Stomach (tissue), 9 donors: Measurements from ENCODE around the gene SARM1. TPM values are rescaled to one million over a fixed set of nuclear protein-coding genes. Genes with fewer than 3 reads are reported as not detected.
A peak's percentile ranks its signal among the peaks of the same experiment; 100 is the strongest.

Source experiments
- DNase-seq, 2 donors: peaks; one replicate each; pipeline versions ENCODE4 v3.0.0 to v3.0.0-alpha.2; 2013 to 2019
- H3K27ac ChIP-seq, 5 donors: fragments of 200-600 bp in 4 of 5; sonication (generic) in 4 of 5; one replicate each; pipeline ENCODE4 v1.5.1; 2013 to 2019; ENCODE audit warnings: mild to moderate bottlenecking in 1 of 5, moderate library complexity in 1 of 5
- H3K27me3 ChIP-seq, 3 donors: fragments of 200-600 bp; sonication (generic); one replicate each; pipeline ENCODE4 v1.5.1; 2017 to 2019; ENCODE audit warnings: mixed run types in 1 of 3
- H3K36me3 ChIP-seq, 4 donors: fragments of 200-600 bp; sonication (generic); 1 replicate in 3 of 4; 2 replicates in 1 of 4; pipeline ENCODE4 v1.5.1; 2016 to 2019
- H3K4me1 ChIP-seq, 4 donors: fragments of 200-600 bp; sonication (generic); one replicate each; pipeline ENCODE4 v1.5.1; 2016 to 2019
- H3K4me3 ChIP-seq, 4 donors: fragments of 200-600 bp; sonication (generic) in 3 of 4; one replicate each; pipeline ENCODE4 v1.5.1; 2016 to 2019; ENCODE audit warnings: mild to moderate bottlenecking in 1 of 4
- H3K9me3 ChIP-seq, 4 donors: fragments of 200-600 bp; sonication (generic); one replicate each; pipeline ENCODE4 v1.5.1; 2016 to 2019
- EP300 ChIP-seq: sonication (generic); formaldehyde crosslinking; IDR thresholded peaks from one replicate; pipeline ENCODE4 v1.6.1; 2017; ENCODE audit warnings: antibody characterized with exemption
- POLR2A ChIP-seq, 4 donors: fragments of 450-650 bp; IDR thresholded peaks; one replicate each; pipeline ENCODE4 v1.6.1; 2016; ENCODE audit warnings: antibody characterized with exemption in 4 of 4, control low read depth in 2 of 4, mild to moderate bottlenecking in 1 of 4, moderate library complexity in 1 of 4
- POLR2AphosphoS5 ChIP-seq, 3 donors: sonication (generic); formaldehyde crosslinking; IDR thresholded peaks; one replicate each; pipeline ENCODE4 v1.6.1; 2016; ENCODE audit warnings: antibody characterized with exemption in 3 of 3
- WGBS, 5 donors: extraction: QIAGEN DNeasy Blood & Tissue Kit in 3 of 5; methylation state at CpG; one replicate each; pipeline versions ENCODE4 v1.1.5 to v1.1.7; 2013 to 2018; 5-methylcytosine and 5-hydroxymethylcytosine counted together
- intact Hi-C: fragments of 100-400 bp; cut with DNase I; formaldehyde crosslinking; loops from one replicate; pipeline ENCODE4 v1.15.1; 2023; ENCODE audit warnings: low total_unique reads
- polyA plus RNA-seq, 3 donors: library from polyadenylated mRNA; stranded (reverse); fragments of 200-250 nt; gene quantifications; one replicate each; pipeline ENCODE4 v1.2.3, GENCODE V29; 2013
- total RNA-seq, 5 donors: library from RNA; depleted of rRNA; stranded (reverse); fragments of >200 nt; gene quantifications; one replicate each; pipeline versions ENCODE4 v1.1.0 to v1.2.3, GENCODE V29; 2014 to 2016
- TF ChIP-seq, protein P1 (sequence below), 7 experiments: fragments of 450-650 bp in 4 of 7; fragments of 200-600 bp in 3 of 7; sonication (generic) in 3 of 7; IDR thresholded peaks; one replicate each; pipeline ENCODE4 v1.5.1; 2016 to 2019; ENCODE audit warnings: antibody characterized with exemption in 7 of 7, control low read depth in 2 of 7, mild to moderate bottlenecking in 1 of 7
- donor health status: healthy with polysubstance abuse.
- donor health status: Bipolar disorder and iron deficiency.
- donor health status: healthy.

Gene SARM1
- total and polyA plus RNA-seq, 8 donors = 4.6 to 58.3 (median 11.7) TPM

- intact Hi-C loops = no loop called here
- Histone ChIP-seq H3K27me3 (peaks cover 0 to 6% (median 0%) of the 10 kb centered on the region in 3 donors), H3K4me3 (peak overlapping the region; percentile 43 to 67 (median 50)), H3K9me3 (no peaks in the 10 kb centered on the region), H3K4me1 (peaks cover 9 to 42% (median 38%) of the 10 kb centered on the region in 4 donors), H3K36me3 (peaks cover 16 to 42% (median 31%) of the 10 kb centered on the region in 4 donors), H3K27ac (peak overlapping the region; percentile 72 to 86 (median 78))
- DNase-seq = peak; percentile 58 to 64
- WGBS, 5 donors = 14 to 41% (median 18%) methylated on average over 9 to 29 of the region's 29 CpGs
- no peak for TF ChIP-seq EP300
- TF ChIP-seq POLR2A (IDR thresholded peaks at IDR 0.05) = no peak
- TF ChIP-seq, protein P1, sequence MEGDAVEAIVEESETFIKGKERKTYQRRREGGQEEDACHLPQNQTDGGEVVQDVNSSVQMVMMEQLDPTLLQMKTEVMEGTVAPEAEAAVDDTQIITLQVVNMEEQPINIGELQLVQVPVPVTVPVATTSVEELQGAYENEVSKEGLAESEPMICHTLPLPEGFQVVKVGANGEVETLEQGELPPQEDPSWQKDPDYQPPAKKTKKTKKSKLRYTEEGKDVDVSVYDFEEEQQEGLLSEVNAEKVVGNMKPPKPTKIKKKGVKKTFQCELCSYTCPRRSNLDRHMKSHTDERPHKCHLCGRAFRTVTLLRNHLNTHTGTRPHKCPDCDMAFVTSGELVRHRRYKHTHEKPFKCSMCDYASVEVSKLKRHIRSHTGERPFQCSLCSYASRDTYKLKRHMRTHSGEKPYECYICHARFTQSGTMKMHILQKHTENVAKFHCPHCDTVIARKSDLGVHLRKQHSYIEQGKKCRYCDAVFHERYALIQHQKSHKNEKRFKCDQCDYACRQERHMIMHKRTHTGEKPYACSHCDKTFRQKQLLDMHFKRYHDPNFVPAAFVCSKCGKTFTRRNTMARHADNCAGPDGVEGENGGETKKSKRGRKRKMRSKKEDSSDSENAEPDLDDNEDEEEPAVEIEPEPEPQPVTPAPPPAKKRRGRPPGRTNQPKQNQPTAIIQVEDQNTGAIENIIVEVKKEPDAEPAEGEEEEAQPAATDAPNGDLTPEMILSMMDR (IDR thresholded peaks at IDR 0.05) = no peak
- no peak for TF ChIP-seq POLR2AphosphoS5 (IDR thresholded peaks at IDR 0.05)
Observed at GRCh38 chr17:28385037-28385400, 13.5 kb downstream of the SARM1 start.

- peak overlapping the region in 4 of 5 donors; percentile 72 to 83 (median 77) for H3K27ac ChIP-seq
- H3K4me1 ChIP-seq = peaks cover 9 to 38% (median 34%) of the 10 kb centered on the region in 4 donors
- no peak for DNase-seq
- TF ChIP-seq, protein P1 (IDR thresholded peaks at IDR 0.05) = no peak
- TF ChIP-seq POLR2AphosphoS5 (IDR thresholded peaks at IDR 0.05) (no peak), EP300 (no peak), POLR2A (IDR thresholded peaks at IDR 0.05) (no peak)
- H3K27me3 ChIP-seq = peaks cover 0 to 6% (median 0%) of the 10 kb centered on the region in 3 donors
- 49 to 79% (median 62%) methylated on average over 4 to 8 of the region's 8 CpGs for WGBS, 5 donors
- H3K36me3 ChIP-seq = peaks cover 19 to 46% (median 35%) of the 10 kb centered on the region in 4 donors
- intact Hi-C loops = no loop called here
- no peaks in the 10 kb centered on the region for H3K9me3 ChIP-seq
- H3K4me3 ChIP-seq = peak overlapping the region; percentile 43 to 67 (median 50)
Observed at GRCh38 chr17:28385406-28385805, 13.9 kb downstream of the SARM1 start.

- H3K9me3 ChIP-seq = no peaks in the 10 kb centered on the region
- peaks cover 1 to 28% (median 24%) of the 10 kb centered on the region in 4 donors for H3K4me1 ChIP-seq
- DNase-seq = no peak
- H3K27ac ChIP-seq = no peak overlapping the region
- intact Hi-C loops = no loop called here
- H3K27me3 ChIP-seq = peaks cover 0 to 3% (median 0%) of the 10 kb centered on the region in 3 donors
- no peak overlapping the region for H3K4me3 ChIP-seq
- H3K36me3 ChIP-seq = peaks cover 25 to 56% (median 45%) of the 10 kb centered on the region in 4 donors
- TF ChIP-seq, protein P1 (IDR thresholded peaks at IDR 0.05) = no peak
- no peak for TF ChIP-seq POLR2A (IDR thresholded peaks at IDR 0.05)
- no peak for TF ChIP-seq EP300
- TF ChIP-seq POLR2AphosphoS5 (IDR thresholded peaks at IDR 0.05) = no peak
Observed at GRCh38 chr17:28386391-28386790, 14.9 kb downstream of the SARM1 start.

DNA sequence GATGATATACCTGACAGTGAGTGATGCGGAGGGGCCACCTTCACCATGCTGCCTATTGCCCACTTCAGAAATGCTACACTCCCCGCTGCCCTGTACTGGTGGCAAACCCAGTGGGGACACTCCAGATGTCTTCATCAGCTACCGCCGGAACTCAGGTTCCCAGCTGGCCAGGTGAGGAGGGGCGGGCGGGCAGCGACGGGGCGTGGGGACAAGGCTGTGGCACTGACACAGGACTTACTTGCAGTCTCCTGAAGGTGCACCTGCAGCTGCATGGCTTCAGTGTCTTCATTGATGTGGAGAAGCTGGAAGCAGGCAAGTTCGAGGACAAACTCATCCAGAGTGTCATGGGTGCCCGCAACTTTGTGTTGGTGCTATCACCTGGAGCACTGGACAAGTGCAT, 16.6 kb downstream of the SARM1 start:
- Histone ChIP-seq H3K9me3 (no peaks in the 10 kb centered on the region), H3K4me3 (no peak overlapping the region), H3K4me1 (peaks cover 0 to 22% (median 16%) of the 10 kb centered on the region in 4 donors), H3K36me3 (peaks cover 31 to 65% (median 61%) of the 10 kb centered on the region in 4 donors), H3K27me3 (no peaks in the 10 kb centered on the region), H3K27ac (no peak overlapping the region)
- intact Hi-C loops = no loop called here
- DNase-seq = no peak
- TF ChIP-seq POLR2A (IDR thresholded peaks at IDR 0.05) (no peak), POLR2AphosphoS5 (IDR thresholded peaks at IDR 0.05) (no peak), EP300 (no peak)
- TF ChIP-seq, protein P1 (IDR thresholded peaks at IDR 0.05) = no peak
- 91 to 95% (median 95%) methylated on average over 10 to 11 of the region's 11 CpGs for WGBS, 5 donors
